Activated CD4-positive, alpha-beta T cell treated with anti-CD3 and anti-CD28 coated beads, Interleukin-2, amount 50 U/mL, for 1 hour (primary cell): ENCODE measurements around the gene TUBA4A.

Source experiments
- DNase-seq: peaks from one replicate; pipeline ENCODE4 v3.0.0-alpha.2; 2020

The TUBA4A gene

GRCh38 chr2:219229305-219230058 is 24.2 kb downstream of the TUBA4A start, which contains the start of the genes ANKZF1 and ATG9A:
ANKZF1 (plus strand) TSS chr2:219229806; CDS start chr2:219230258, 452 bp downstream.
ATG9A (minus strand) TSS chr2:219229636; CDS start chr2:219228024, 1,612 bp downstream.
- DNase-seq, result peak; percentile 97

GRCh38 chr2:219228911-219229304 is 24.8 kb downstream of the TUBA4A start:
- no peak for DNase-seq

- no peak for DNase-seq
Observed at GRCh38 chr2:219228041-219228910, 25.4 kb downstream of the TUBA4A start.

- no peak for DNase-seq
Observed at GRCh38 chr2:219225350-219225749, 28.4 kb downstream of the TUBA4A start.

- DNase-seq, result no peak
Observed at GRCh38 chr2:219223831-219224610, 29.7 kb downstream of the TUBA4A start.

GRCh38 chr2:219221957-219222518 is 31.7 kb downstream of the TUBA4A start:
- DNase-seq, result no peak

GRCh38 chr2:219220652-219221402 is 32.9 kb downstream of the TUBA4A start:
- no peak for DNase-seq

GRCh38 chr2:219219784-219220532 is 33.8 kb downstream of the TUBA4A start:
- no peak for DNase-seq

GRCh38 chr2:219218732-219219701 is 34.7 kb downstream of the TUBA4A start, which contains the start of gene ABCB6:
ABCB6 (minus strand) TSS chr2:219218958; CDS start chr2:219218673, 285 bp downstream.
- peak; percentile 84 for DNase-seq

GRCh38 chr2:219218217-219218731 is 35.4 kb downstream of the TUBA4A start:
- DNase-seq, result peak; percentile 18

GRCh38 chr2:219216535-219216915 is 37.2 kb downstream of the TUBA4A start:
- DNase-seq, result no peak

GRCh38 chr2:219215871-219216534 is 37.7 kb downstream of the TUBA4A start:
- no peak for DNase-seq

GRCh38 chr2:219214786-219215185 is 38.9 kb downstream of the TUBA4A start:
- no peak for DNase-seq

- DNase-seq, result no peak
Observed at GRCh38 chr2:219214141-219214540, 39.6 kb downstream of the TUBA4A start.

- no peak for DNase-seq
Observed at GRCh38 chr2:219213486-219214071, 40.1 kb downstream of the TUBA4A start.

- DNase-seq, result no peak
Observed at GRCh38 chr2:219213026-219213415, 40.7 kb downstream of the TUBA4A start.

GRCh38 chr2:219210886-219211362 is 42.8 kb downstream of the TUBA4A start:
- DNase-seq, result no peak

- no peak for DNase-seq
Observed at GRCh38 chr2:219210196-219210885, 43.4 kb downstream of the TUBA4A start.
